ENCODE measurements around the gene ERC1. TPM values are rescaled to one million over a fixed set of nuclear protein-coding genes. Genes with fewer than 3 reads are reported as not detected.

The ERC1 gene
- polyA plus RNA-seq, 2 of the 4 experiments (the other 2 are of a cell fraction): 14.2 to 20.9 TPM

DNA sequence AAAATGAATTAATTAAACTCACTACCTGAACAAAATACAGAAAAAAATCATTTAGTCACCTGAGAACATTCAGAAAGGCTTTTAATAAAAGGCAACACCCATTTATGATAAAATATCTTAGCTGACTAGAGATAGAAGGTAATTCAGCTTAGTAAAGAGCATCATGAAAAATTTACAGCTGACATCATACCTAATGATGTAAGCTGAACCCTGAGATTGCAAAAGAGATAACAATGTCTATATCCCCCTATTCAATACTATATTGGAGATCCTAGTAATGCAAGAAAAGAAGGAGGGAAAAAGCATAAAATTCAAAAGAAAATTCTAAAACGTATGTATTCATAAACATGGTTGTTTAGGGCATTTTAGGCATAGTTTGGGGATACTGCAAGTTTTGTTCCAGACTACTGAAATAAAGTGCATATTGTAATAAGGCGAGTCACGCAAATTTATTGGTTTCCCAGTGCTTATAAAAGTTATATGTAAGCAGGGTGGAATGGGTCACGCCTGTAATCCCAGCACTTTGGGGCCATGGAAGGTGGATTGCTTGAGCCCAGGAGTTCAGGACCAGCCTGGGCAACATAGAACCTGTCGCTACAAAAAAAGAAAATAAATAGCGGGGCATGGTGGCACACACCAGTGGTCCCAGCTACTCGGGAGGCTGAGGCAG, 311.3 kb downstream of the ERC1 start:
- no peak overlapping the region for H3K27ac ChIP-seq
- no peaks in the 10 kb centered on the region for H3K9me3 ChIP-seq
- ChIA-PET CTCF (interaction anchor here (1.0 kb wide), 1 partner anchor 14 kb away, joined by 3 read pairs; no protein-coding TSS in a partner anchor), POLR2A (no interaction called here)
- H3K4me1 ChIP-seq: no peaks in the 10 kb centered on the region; the same call in 2 of the 3 replicates
- no peak overlapping the region for H3K4me3 ChIP-seq
- H3K4me2 ChIP-seq: no peak overlapping the region
- 87% methylated on average over 7 of the region's 7 CpGs for WGBS (ENCODE audit: missing lambda C conversion rate)
- FAIRE-seq (no peak), DNase-seq (ENCODE audit: low read depth in 1 of 2, low spot score in 1 of 2) (no peak), ATAC-seq (no peak)
- TF ChIP-seq RARB (CRISPR knock-in tag; IDR thresholded peaks at IDR 0.05): no peak
- no peak for TF ChIP-seq KDM1A (IDR thresholded peaks at IDR 0.05; ENCODE audit: low read depth)
- TF ChIP-seq POLR2AphosphoS2 (conservative IDR thresholded peaks at IDR 0.05; ENCODE audit: low read length): no peak
- TF ChIP-seq, protein P1, sequence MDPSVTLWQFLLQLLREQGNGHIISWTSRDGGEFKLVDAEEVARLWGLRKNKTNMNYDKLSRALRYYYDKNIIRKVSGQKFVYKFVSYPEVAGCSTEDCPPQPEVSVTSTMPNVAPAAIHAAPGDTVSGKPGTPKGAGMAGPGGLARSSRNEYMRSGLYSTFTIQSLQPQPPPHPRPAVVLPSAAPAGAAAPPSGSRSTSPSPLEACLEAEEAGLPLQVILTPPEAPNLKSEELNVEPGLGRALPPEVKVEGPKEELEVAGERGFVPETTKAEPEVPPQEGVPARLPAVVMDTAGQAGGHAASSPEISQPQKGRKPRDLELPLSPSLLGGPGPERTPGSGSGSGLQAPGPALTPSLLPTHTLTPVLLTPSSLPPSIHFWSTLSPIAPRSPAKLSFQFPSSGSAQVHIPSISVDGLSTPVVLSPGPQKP (IDR thresholded peaks at IDR 0.05; ENCODE audit: low read depth, low read length): no peak
- no peak for TF ChIP-seq ZFP36 (IDR thresholded peaks at IDR 0.05; ENCODE audit: borderline replicate concordance, partially characterized antibody)
- TF ChIP-seq POLR2A (IDR thresholded peaks at IDR 0.05; ENCODE audit: low read length): no peak
- no peak for TF ChIP-seq CEBPB (IDR thresholded peaks at IDR 0.05)
- no peak for TF ChIP-seq HOXA7 (CRISPR knock-in tag; IDR thresholded peaks at IDR 0.05)
- no peak for TF ChIP-seq JUN (IDR thresholded peaks at IDR 0.05)
- TF ChIP-seq, protein P2, sequence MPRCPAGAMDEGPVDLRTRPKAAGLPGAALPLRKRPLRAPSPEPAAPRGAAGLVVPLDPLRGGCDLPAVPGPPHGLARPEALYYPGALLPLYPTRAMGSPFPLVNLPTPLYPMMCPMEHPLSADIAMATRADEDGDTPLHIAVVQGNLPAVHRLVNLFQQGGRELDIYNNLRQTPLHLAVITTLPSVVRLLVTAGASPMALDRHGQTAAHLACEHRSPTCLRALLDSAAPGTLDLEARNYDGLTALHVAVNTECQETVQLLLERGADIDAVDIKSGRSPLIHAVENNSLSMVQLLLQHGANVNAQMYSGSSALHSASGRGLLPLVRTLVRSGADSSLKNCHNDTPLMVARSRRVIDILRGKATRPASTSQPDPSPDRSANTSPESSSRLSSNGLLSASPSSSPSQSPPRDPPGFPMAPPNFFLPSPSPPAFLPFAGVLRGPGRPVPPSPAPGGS (IDR thresholded peaks at IDR 0.05): no peak
- no peak for TF ChIP-seq MYC (IDR thresholded peaks at IDR 0.05; ENCODE audit: borderline replicate concordance, low read length)
- no peak for TF ChIP-seq HOXB5 (CRISPR knock-in tag; IDR thresholded peaks at IDR 0.05)
- no peak for TF ChIP-seq MAZ (IDR thresholded peaks at IDR 0.05; ENCODE audit: borderline replicate concordance, low read depth, low read length)
- TF ChIP-seq RAD21 (conservative IDR thresholded peaks at IDR 0.05 in 1 of 2, IDR thresholded peaks at IDR 0.05 in 1 of 2): no peak
- TF ChIP-seq BHLHE40 (IDR thresholded peaks at IDR 0.05; ENCODE audit: low read depth, low read length): no peak
- no peak for TF ChIP-seq PHF8 (IDR thresholded peaks at IDR 0.05; ENCODE audit: borderline replicate concordance, low read depth)

DNA sequence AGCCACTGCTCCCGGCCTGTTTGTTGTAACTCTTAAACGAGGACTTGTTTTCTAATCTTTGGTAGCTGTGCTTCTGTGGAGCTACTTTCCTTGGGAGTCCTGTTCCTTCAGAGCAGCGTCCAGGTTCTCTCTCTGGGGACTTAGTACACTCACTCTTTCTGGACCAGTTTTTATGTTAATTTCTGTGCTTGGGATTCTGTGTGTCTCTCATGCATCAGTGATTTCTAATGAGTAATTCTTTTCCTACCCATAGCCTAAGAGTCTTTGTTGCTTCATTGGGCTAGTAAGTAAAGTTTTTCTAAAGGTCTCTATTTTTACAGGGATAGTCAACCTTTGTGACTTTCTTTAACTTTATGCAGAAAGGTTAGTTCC, 314.0 kb downstream of the ERC1 start:
- Histone ChIP-seq H3K4me1 (no peaks in the 10 kb centered on the region; the same call in 2 of the 3 replicates), H3K27ac (no peak overlapping the region), H3K4me3 (no peak overlapping the region), H3K4me2 (no peak overlapping the region), H3K9me3 (no peaks in the 10 kb centered on the region)
- TF ChIP-seq ZFP36 (IDR thresholded peaks at IDR 0.05; ENCODE audit: borderline replicate concordance, partially characterized antibody): no peak
- no peak for TF ChIP-seq RARB (CRISPR knock-in tag; IDR thresholded peaks at IDR 0.05)
- no peak for TF ChIP-seq MYC (IDR thresholded peaks at IDR 0.05; ENCODE audit: borderline replicate concordance, low read length)
- TF ChIP-seq, protein P3, sequence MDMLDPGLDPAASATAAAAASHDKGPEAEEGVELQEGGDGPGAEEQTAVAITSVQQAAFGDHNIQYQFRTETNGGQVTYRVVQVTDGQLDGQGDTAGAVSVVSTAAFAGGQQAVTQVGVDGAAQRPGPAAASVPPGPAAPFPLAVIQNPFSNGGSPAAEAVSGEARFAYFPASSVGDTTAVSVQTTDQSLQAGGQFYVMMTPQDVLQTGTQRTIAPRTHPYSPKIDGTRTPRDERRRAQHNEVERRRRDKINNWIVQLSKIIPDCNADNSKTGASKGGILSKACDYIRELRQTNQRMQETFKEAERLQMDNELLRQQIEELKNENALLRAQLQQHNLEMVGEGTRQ (IDR thresholded peaks at IDR 0.05): no peak
- no peak for TF ChIP-seq RCOR1 (IDR thresholded peaks at IDR 0.05; ENCODE audit: low read depth, low read length)
- no peak for TF ChIP-seq GATA3 (IDR thresholded peaks at IDR 0.05; ENCODE audit: borderline replicate concordance)
- TF ChIP-seq FOSL2 (IDR thresholded peaks at IDR 0.05): no peak
- TF ChIP-seq FOSL2 (CRISPR knock-in tag; IDR thresholded peaks at IDR 0.05): no peak
- TF ChIP-seq MAZ (IDR thresholded peaks at IDR 0.05; ENCODE audit: borderline replicate concordance, low read depth, low read length): no peak
- no peak for TF ChIP-seq EHMT2 (IDR thresholded peaks at IDR 0.05; ENCODE audit: low read depth)
- TF ChIP-seq POLR2A (IDR thresholded peaks at IDR 0.05; ENCODE audit: low read length): no peak
- TF ChIP-seq HOXA7 (CRISPR knock-in tag; IDR thresholded peaks at IDR 0.05): no peak
- TF ChIP-seq, protein P4, sequence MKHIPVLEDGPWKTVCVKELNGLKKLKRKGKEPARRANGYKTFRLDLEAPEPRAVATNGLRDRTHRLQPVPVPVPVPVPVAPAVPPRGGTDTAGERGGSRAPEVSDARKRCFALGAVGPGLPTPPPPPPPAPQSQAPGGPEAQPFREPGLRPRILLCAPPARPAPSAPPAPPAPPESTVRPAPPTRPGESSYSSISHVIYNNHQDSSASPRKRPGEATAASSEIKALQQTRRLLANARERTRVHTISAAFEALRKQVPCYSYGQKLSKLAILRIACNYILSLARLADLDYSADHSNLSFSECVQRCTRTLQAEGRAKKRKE (CRISPR knock-in tag; IDR thresholded peaks at IDR 0.05; ENCODE audit: low read depth): no peak
- TF ChIP-seq JUN (IDR thresholded peaks at IDR 0.05): no peak
- TF ChIP-seq MAFK (IDR thresholded peaks at IDR 0.05; ENCODE audit: partially characterized antibody): no peak
- no peak for TF ChIP-seq EP300 (IDR thresholded peaks at IDR 0.05)
- TF ChIP-seq CEBPB (IDR thresholded peaks at IDR 0.05): no peak
- TF ChIP-seq, protein P5, sequence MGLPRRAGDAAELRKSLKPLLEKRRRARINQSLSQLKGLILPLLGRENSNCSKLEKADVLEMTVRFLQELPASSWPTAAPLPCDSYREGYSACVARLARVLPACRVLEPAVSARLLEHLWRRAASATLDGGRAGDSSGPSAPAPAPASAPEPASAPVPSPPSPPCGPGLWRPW (IDR thresholded peaks at IDR 0.05): no peak
- no peak for TF ChIP-seq RAD21 (conservative IDR thresholded peaks at IDR 0.05 in 1 of 2, IDR thresholded peaks at IDR 0.05 in 1 of 2)
- TF ChIP-seq, protein P6, sequence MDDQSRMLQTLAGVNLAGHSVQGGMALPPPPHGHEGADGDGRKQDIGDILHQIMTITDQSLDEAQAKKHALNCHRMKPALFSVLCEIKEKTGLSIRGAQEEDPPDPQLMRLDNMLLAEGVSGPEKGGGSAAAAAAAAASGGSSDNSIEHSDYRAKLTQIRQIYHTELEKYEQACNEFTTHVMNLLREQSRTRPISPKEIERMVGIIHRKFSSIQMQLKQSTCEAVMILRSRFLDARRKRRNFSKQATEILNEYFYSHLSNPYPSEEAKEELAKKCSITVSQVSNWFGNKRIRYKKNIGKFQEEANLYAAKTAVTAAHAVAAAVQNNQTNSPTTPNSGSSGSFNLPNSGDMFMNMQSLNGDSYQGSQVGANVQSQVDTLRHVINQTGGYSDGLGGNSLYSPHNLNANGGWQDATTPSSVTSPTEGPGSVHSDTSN (IDR thresholded peaks at IDR 0.05): no peak
- no peak for FAIRE-seq
- no peak for DNase-seq (ENCODE audit: low read depth in 1 of 2, low spot score in 1 of 2)
- no peak for ATAC-seq
- 88% methylated on average over 3 of the region's 3 CpGs for WGBS (ENCODE audit: missing lambda C conversion rate)
- POLR2A ChIA-PET: no interaction called here
- CTCF ChIA-PET: interaction anchor here (0.6 to 1.3 kb wide), 2 partner anchors 165 to 187 kb away, joined by 3 to 4 read pairs; no protein-coding TSS in a partner anchor
